ENCODE data around the gene SLC36A1.
"Not testable (repeated sequence)": the region's sequence is repeated elsewhere in the genome, so short reads cannot be mapped to it uniquely, and the experiment has no call there.

SLC36A1 gene

DNA sequence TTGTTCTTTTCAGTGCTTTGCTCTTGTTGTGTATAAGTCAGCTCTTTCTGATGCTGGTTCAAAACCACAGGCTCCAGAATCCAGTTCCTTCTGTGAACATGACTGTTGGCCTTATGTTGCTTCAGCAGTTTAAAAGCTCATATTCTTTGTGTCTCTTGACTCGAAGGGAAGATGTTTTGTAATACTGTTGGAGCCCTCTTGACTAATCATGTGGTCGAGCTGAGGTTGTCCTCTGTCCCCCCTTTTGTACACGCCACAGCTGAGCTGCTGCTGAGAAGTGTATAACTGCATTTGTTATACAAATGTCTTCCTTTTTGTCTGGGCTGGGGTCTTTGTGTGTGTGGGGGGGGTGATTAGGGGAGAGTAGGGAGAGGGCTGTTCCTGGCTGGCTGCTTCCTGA lies 35.8 kb downstream of the SLC36A1 start:
- in situ Hi-C loops (cut with MboI; ENCODE audit: low sequenced_read_pairs) = no loop called here

GRCh38 chr5:151483647-151484046 lies 36.2 kb downstream of the SLC36A1 start:
- in situ Hi-C loops (cut with MboI; ENCODE audit: low sequenced_read_pairs) = no loop called here

GRCh38 chr5:151487544-151487943 lies 40.1 kb downstream of the SLC36A1 start:
- in situ Hi-C loops (cut with MboI; ENCODE audit: low sequenced_read_pairs) = no loop called here

DNA sequence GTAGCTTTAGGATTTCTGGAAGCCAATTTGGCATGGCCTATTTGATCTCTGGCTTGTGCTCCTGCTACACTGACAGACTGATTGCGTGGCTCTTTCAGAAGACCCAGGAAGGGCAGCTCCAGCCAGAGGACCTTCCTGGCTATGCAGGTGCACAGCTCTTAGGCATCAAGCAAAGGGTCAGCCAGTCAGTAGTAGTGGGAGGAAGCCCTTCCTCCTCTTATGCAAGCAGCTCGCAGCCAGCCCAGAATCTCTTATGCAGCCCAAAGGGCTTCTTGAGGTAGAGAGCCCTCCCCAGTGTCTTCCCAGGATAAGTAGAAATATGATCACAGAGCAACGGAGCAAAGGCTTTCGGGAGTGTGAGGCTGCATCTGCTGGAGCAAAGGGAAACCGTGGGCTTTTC lies 43.2 kb downstream of the SLC36A1 start:
- in situ Hi-C loops (cut with MboI; ENCODE audit: low sequenced_read_pairs) = no loop called here

DNA sequence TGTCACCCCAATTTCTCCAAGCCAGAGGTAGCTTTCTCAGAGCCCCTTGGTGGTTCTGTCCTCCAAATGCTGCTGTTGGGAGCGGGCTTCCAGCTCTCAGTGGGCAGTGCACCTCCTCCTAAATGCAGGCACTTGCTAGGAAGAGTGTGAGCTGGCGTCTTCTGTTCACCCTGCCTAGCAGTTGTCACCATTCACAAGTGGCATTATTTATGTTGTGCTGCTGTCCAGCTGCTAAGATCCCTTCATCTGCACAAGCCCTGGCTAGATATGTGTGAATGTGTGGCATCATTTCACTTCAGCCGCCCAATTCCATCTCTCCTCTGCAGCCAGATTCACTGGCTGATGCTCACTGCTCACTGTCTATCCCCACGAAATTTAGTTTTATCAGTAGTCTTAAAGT lies 43.7 kb downstream of the SLC36A1 start:
- in situ Hi-C loops (cut with MboI; ENCODE audit: low sequenced_read_pairs) = no loop called here

DNA sequence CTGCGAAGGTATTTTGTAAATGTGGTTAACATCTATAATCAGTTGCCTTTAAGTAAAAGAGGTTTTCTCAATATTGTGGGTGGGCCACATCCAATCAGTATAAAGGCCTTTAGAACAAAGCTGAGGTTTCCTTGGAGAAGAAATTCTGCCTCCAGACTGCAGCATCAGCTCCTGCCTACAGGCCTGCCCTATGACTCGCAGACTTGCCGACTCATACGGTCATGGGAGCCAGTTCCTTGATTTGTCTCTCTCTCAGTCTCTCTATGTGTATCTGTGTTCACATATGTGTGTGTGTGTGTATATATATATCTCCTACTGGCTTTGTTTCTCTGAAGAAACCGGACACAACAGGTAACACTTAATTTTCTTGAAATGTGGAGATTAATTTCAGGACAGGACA lies 45.3 kb downstream of the SLC36A1 start:
- in situ Hi-C loops (cut with MboI; ENCODE audit: low sequenced_read_pairs) = no loop called here

DNA sequence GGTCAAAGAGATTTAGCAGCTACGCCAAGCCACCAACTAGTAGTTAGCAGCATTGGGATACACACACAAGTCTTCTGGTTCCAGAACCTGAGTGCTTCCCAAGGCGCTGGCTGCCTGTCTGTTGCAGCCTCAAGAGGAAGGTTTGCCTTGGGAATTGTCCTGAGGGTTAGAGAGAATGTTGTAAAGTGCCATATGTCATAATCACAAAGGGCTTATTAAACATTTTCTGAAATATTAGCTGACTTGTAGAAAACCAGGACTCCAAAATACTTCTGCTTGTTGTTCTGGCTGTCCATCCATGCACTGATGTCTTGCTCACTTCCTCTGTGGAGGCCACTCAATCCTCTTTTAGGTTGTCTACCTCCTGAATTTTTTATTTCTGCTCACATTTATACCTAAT lies 46.3 kb downstream of the SLC36A1 start:
- in situ Hi-C loops (cut with MboI; ENCODE audit: low sequenced_read_pairs) = no loop called here

GRCh38 chr5:151495320-151495719 lies 47.9 kb downstream of the SLC36A1 start:
- in situ Hi-C loops (cut with MboI; ENCODE audit: low sequenced_read_pairs) = no loop called here

DNA sequence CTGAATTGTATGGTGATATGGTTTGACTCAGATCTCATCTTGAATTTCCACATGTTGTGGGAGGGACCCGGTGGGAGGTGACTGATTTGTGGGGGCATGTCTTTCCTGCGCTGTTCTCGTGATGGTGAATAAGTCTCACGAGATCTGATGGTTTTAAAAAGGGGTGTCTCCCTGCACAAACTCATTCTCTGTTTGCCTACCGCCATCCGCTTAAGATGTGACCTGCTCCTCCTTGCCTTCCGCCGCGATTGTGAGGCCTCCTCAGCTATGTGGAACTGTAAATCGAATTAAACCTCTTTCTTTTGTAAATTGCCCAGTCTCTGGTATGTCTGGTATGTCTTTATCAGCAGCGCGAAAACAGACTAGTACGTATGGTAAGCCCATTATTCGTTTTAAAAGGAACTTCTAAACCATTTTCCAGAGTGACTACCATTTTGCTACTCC lies 48.7 kb downstream of the SLC36A1 start:
- in situ Hi-C loops (cut with MboI; ENCODE audit: low sequenced_read_pairs) = no loop called here

DNA sequence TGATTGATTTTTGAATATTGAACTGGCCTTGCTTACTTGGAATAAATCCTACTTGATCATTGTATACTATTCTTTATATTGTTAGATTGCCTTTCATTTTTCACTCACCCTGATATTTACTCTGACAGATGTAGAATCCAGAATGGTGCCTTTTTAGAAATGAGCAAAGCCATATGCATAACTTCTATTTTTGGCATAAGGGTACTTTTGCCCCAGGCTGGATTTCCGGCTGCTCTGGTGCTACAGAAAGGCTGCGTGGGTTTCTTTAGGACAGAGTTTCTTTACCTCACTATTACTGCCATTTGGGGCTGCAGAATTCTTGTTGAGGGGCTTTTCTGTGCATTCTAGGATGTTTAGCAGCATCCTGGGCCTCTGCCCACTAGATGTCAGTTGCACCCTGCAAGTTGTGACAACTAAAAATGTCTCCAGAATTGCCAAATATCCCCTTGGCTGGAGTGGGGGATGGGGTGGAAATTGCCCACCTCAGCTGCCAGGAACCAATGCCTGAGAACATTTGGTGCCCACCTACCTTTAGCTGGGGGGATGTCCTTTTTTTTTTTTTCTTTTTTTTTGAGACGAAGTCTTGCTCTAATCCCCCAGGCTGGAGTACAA lies 50.1 kb downstream of the SLC36A1 start:
- in situ Hi-C loops (cut with MboI; ENCODE audit: low sequenced_read_pairs) = no loop called here

- in situ Hi-C loops (cut with MboI; ENCODE audit: low sequenced_read_pairs) = no loop called here
These were observed 51.2 kb downstream of the SLC36A1 start for GRCh38 chr5:151498395-151499155.

DNA sequence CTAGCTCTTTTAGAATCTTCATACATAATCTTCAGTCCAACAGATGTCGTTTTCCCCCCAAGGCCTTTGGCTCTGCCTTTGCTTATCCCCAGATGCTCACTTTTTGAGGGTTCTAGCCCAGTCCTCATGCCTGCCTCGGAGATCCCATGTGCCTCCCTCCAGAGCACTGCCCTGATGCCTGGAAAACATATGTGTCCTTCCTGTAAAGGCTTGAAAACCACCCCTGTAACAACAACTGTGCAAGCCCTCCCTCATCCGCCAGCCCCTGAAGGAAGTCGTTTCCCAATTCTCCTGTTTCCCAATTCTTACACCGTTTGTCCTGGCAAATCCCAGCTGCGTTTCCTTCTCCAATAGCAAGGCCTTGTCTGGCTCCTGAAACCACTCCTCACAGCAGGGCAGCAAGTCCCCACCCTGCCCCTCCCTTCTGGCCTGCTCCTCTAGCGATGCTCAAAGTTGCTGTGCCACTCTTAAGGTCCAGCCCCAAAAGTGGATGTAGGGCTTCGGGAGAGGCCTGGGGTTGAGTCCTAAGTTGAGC lies 52.2 kb downstream of the SLC36A1 start:
- in situ Hi-C loops (cut with MboI; ENCODE audit: low sequenced_read_pairs) = no loop called here

DNA sequence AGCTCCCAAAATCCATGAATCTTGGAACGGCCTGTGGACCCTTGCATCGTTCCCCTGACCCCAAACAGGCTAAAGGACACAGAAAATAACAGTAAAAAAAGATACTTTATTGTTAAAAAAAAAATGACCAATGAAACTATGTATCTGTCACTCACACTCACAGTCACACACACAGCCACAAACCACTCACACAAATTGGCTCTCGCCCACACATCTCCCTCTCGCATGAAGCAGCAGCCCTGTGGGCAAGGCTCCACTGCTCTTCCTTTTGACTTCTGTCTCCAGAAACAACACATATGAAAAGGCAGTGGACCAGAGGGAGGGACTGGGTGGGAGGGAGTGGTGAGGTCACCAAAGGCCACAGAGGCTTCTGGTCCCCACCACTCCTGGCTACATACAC lies 56.6 kb downstream of the SLC36A1 start:
- in situ Hi-C loops (cut with MboI; ENCODE audit: low sequenced_read_pairs) = no loop called here

DNA sequence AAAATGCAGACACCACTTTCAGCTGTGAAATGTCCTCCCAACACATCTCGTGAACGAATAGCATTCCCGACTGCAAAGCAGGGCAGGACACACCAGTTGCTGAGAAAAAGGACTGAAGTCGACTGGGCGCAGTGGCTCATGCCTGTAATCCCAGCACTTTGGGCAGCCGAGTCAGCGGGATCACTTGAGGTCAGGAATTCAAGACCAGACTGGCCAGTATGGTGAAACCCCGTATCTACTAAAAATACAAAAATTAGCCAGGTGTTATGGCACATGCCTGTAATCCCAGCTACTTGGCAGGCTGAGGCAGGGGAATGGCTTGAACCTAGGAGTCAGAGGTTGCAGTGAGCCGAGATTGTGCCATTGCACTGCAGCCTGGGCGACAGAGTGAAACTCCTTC lies 60.9 kb downstream of the SLC36A1 start:
- in situ Hi-C loops (cut with MboI; ENCODE audit: low sequenced_read_pairs) = not testable (repeated sequence)

DNA sequence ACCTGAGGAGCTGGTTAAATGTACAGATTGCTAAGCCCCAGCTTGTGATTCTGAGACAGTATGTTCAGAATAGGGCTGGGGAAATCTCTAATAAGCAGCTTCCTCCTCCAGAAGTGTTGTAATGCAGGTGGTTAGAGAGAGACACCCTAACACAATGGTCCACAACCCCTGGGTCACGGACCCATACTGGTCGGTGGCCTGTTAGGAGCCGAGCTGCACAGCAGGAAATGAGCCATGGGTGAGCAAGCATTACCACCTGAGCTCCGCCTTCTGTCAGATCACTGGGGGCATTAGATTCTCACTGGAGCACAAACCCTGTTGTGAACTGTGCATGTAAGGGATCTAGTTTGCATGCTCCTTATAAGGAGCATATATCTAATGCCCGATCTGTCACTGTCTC lies 61.8 kb downstream of the SLC36A1 start:
- in situ Hi-C loops (cut with MboI; ENCODE audit: low sequenced_read_pairs) = no loop called here

- in situ Hi-C loops (cut with MboI; ENCODE audit: low sequenced_read_pairs) = no loop called here
These were observed 62.4 kb downstream of the SLC36A1 start for GRCh38 chr5:151509836-151510235.

DNA sequence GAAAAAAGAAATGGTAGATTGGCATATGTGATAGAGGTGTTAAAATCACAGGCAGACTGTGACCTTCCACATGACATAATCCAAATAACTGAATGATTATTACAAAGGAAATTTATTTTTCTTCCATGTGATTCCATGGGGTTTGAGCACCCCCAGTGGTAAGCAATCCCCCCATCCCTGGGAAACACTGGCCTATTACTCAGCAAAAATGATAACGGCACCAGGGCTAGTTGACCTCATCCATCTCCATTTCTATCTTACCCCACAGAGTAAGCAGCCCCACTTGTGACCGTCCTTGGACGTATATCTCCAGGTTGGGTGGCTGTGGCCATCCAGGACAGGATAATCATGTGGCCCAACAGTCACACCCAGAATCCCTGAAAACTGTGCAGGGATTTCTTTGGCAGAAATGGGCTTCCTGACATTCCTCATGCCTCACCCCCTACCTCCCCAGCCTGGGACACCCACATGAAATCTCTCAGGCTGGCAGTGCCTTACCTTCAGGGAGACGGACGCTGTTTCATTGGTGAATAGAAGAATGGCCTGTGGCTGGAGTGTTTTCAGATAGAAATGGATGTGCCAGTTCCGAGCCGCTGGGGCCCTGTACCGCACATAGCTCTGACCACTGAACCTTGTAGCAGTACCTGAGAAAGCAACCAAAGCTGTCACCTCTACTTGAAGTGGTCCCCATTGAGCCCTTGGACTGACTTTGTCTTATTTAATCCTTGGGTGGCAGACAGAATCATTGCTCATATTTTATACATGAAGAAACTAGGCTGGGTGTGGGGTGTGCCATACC lies 69.9 kb downstream of the SLC36A1 start:
- in situ Hi-C loops (cut with MboI; ENCODE audit: low sequenced_read_pairs) = no loop called here

- in situ Hi-C loops (cut with MboI; ENCODE audit: low sequenced_read_pairs) = no loop called here
These were observed 72.9 kb downstream of the SLC36A1 start for GRCh38 chr5:151520294-151520693.

DNA sequence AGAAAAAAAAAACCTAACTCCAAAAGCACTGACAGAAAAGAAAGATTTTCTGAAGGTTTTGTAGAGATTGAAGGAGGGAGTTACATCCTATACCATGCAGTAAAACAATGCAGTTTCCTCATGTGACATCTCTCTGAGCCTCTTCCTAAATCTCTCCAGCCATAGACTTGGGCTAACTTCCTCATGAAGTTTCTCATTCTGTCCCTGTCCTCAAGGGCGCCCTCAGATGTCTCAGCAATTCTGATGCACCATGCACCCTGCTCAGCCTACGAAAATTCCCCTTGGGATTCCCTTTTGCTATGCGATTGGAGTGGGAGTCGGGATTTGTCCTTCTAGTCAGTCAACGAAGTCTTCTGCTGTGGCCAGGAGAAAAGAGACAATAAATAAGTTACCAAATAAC lies 74.8 kb downstream of the SLC36A1 start:
- in situ Hi-C loops (cut with MboI; ENCODE audit: low sequenced_read_pairs) = no loop called here

- in situ Hi-C loops (cut with MboI; ENCODE audit: low sequenced_read_pairs) = no loop called here
These were observed 75.9 kb downstream of the SLC36A1 start for GRCh38 chr5:151523335-151523734.

DNA sequence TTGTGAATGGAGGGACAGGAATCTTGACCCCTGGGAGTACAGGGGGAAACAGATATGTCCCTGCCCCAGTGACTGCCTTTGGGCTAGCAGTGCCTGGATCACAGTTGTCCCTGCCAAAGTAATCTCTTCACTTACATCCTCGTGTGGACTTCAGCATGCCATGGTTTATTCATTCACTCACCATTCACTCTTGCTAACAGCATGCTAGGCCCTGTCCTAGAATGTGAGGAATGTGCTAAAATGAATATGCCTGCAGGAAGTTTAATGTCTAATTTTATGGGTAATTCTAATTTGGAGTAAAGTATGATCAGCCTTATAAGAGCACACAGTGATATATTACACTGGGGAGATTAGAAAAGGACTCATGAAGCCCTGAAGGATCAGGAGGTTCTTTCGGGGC lies 80.8 kb downstream of the SLC36A1 start:
- in situ Hi-C loops (cut with MboI; ENCODE audit: low sequenced_read_pairs) = no loop called here

- in situ Hi-C loops (cut with MboI; ENCODE audit: low sequenced_read_pairs) = no loop called here
These were observed 81.6 kb downstream of the SLC36A1 start for GRCh38 chr5:151528996-151529395.

Data from HL-60/S4 treated with retinoic acid at 250 ng/mL for 4 days and 3 days (cell line).